ENCODE data around the gene CHST15. TPM values are rescaled to one million over a fixed set of nuclear protein-coding genes. Genes with fewer than 3 reads are reported as not detected.

Gene CHST15
- total RNA-seq (2014; rRNA removed; shearing (Covaris generic)) = 0.13 TPM in 1 of 2 replicates, not detected in the other

- Histone ChIP-seq H3K36me3 (no peaks in the 10 kb centered on the region), H3K4me3 (peak within 1 kb of the TSS; percentile 18), H3K27ac (no peak within 1 kb of the TSS), H3K27me3 (replicated peaks) (peaks cover 58% of the 10 kb centered on the region), H3K9me3 (replicated peaks) (peaks cover 3% of the 10 kb centered on the region; the same call in 1 of the 2 replicates), H3K4me1 (replicated peaks) (peaks cover 16% of the 10 kb centered on the region)
- no peak for DNase-seq (ENCODE audit: low read depth in 1 of 2, low spot score in 2 of 2)
Measured at GRCh38 chr10:124092860-124093773, at the start of gene CHST15. Gene CHST15 (minus strand): TSS chr10:124093598. CDS start chr10:124046212, 47,386 bp downstream.

- Histone ChIP-seq H3K36me3 (no peaks in the 10 kb centered on the region), H3K4me1 (replicated peaks) (no peaks in the 10 kb centered on the region), H3K9me3 (replicated peaks) (0 out of 2 replicates have a peak, but pooled peaks cover 4% of the 10 kb centered on the region), H3K27ac (no peak overlapping the region), H3K27me3 (replicated peaks) (no peaks in the 10 kb centered on the region), H3K4me3 (no peak overlapping the region)
- DNase-seq (ENCODE audit: low read depth in 1 of 2, low spot score in 2 of 2) = no peak
Measured at GRCh38 chr10:124142960-124143359, 49.6 kb upstream of the CHST15 start.

- H3K27me3 ChIP-seq (replicated peaks) = no peaks in the 10 kb centered on the region
- H3K4me3 ChIP-seq = no peak overlapping the region
- no peaks in the 10 kb centered on the region for H3K4me1 ChIP-seq (replicated peaks)
- H3K9me3 ChIP-seq (replicated peaks) = 0 out of 2 replicates have a peak, but pooled peaks cover 4% of the 10 kb centered on the region
- no peak for DNase-seq (ENCODE audit: low read depth in 1 of 2, low spot score in 2 of 2)
- no peaks in the 10 kb centered on the region for H3K36me3 ChIP-seq
- H3K27ac ChIP-seq = no peak overlapping the region
Measured at GRCh38 chr10:124142006-124142739, 48.8 kb upstream of the CHST15 start.

GRCh38 chr10:124138883-124139348 lies 45.5 kb upstream of the CHST15 start:
- Histone ChIP-seq H3K9me3 (replicated peaks) (no peaks in the 10 kb centered on the region), H3K36me3 (no peaks in the 10 kb centered on the region), H3K27ac (no peak overlapping the region), H3K4me3 (no peak overlapping the region), H3K4me1 (replicated peaks) (no peaks in the 10 kb centered on the region), H3K27me3 (replicated peaks) (peaks cover 5% of the 10 kb centered on the region)
- no peak for DNase-seq (ENCODE audit: low read depth in 1 of 2, low spot score in 2 of 2)

GRCh38 chr10:124138195-124138882 lies 44.9 kb upstream of the CHST15 start:
- no peak for DNase-seq (ENCODE audit: low read depth in 1 of 2, low spot score in 2 of 2)
- no peaks in the 10 kb centered on the region for H3K4me1 ChIP-seq (replicated peaks)

GRCh38 chr10:124134251-124134893 lies 41.0 kb upstream of the CHST15 start:
- H3K4me3 ChIP-seq = no peak overlapping the region
- H3K36me3 ChIP-seq = no peaks in the 10 kb centered on the region
- no peaks in the 10 kb centered on the region for H3K4me1 ChIP-seq (replicated peaks)
- H3K27ac ChIP-seq = no peak overlapping the region
- no peak for DNase-seq (ENCODE audit: low read depth in 1 of 2, low spot score in 2 of 2)
- no peaks in the 10 kb centered on the region for H3K9me3 ChIP-seq (replicated peaks)
- H3K27me3 ChIP-seq (replicated peaks) = peaks cover 5% of the 10 kb centered on the region

More at GRCh38 chr10:124138195-124138882, 44.9 kb upstream of the CHST15 start:
- Histone ChIP-seq H3K4me3 (no peak overlapping the region), H3K9me3 (replicated peaks) (no peaks in the 10 kb centered on the region), H3K36me3 (no peaks in the 10 kb centered on the region), H3K27ac (no peak overlapping the region), H3K27me3 (replicated peaks) (peaks cover 5% of the 10 kb centered on the region)

- DNase-seq (ENCODE audit: low read depth in 1 of 2, low spot score in 2 of 2) = no peak
Measured at GRCh38 chr10:124132876-124133275, 39.5 kb upstream of the CHST15 start.

GRCh38 chr10:124132306-124132705 lies 38.9 kb upstream of the CHST15 start:
- Histone ChIP-seq H3K27me3 (replicated peaks) (peaks cover 5% of the 10 kb centered on the region), H3K36me3 (no peaks in the 10 kb centered on the region), H3K9me3 (replicated peaks) (no peaks in the 10 kb centered on the region), H3K27ac (no peak overlapping the region), H3K4me1 (replicated peaks) (no peaks in the 10 kb centered on the region), H3K4me3 (no peak overlapping the region)
- no peak for DNase-seq (ENCODE audit: low read depth in 1 of 2, low spot score in 2 of 2)

More at GRCh38 chr10:124132876-124133275, 39.5 kb upstream of the CHST15 start:
- Histone ChIP-seq H3K27ac (no peak overlapping the region), H3K4me3 (no peak overlapping the region), H3K27me3 (replicated peaks) (peaks cover 5% of the 10 kb centered on the region), H3K9me3 (replicated peaks) (no peaks in the 10 kb centered on the region), H3K4me1 (replicated peaks) (no peaks in the 10 kb centered on the region), H3K36me3 (no peaks in the 10 kb centered on the region)

GRCh38 chr10:124131172-124131571 lies 37.8 kb upstream of the CHST15 start:
- no peak for DNase-seq (ENCODE audit: low read depth in 1 of 2, low spot score in 2 of 2)
- Histone ChIP-seq H3K36me3 (no peaks in the 10 kb centered on the region), H3K27ac (no peak overlapping the region), H3K27me3 (replicated peaks) (no peaks in the 10 kb centered on the region; the same call in 1 of the 2 replicates), H3K4me3 (no peak overlapping the region), H3K9me3 (replicated peaks) (no peaks in the 10 kb centered on the region), H3K4me1 (replicated peaks) (no peaks in the 10 kb centered on the region)

GRCh38 chr10:124130198-124130900 lies 37.0 kb upstream of the CHST15 start:
- no peaks in the 10 kb centered on the region for H3K4me1 ChIP-seq (replicated peaks)
- H3K9me3 ChIP-seq (replicated peaks) = no peaks in the 10 kb centered on the region
- no peak for DNase-seq (ENCODE audit: low read depth in 1 of 2, low spot score in 2 of 2)
- H3K27ac ChIP-seq = no peak overlapping the region
- no peaks in the 10 kb centered on the region for H3K36me3 ChIP-seq
- H3K4me3 ChIP-seq = no peak overlapping the region
- H3K27me3 ChIP-seq (replicated peaks) = no peaks in the 10 kb centered on the region

- no peaks in the 10 kb centered on the region for H3K27me3 ChIP-seq (replicated peaks)
- H3K9me3 ChIP-seq (replicated peaks) = no peaks in the 10 kb centered on the region
- DNase-seq (ENCODE audit: low read depth in 1 of 2, low spot score in 2 of 2) = no peak
- H3K36me3 ChIP-seq = no peaks in the 10 kb centered on the region
- no peak overlapping the region for H3K4me3 ChIP-seq
- H3K4me1 ChIP-seq (replicated peaks) = no peaks in the 10 kb centered on the region
- no peak overlapping the region for H3K27ac ChIP-seq
Measured at GRCh38 chr10:124129471-124129870, 36.1 kb upstream of the CHST15 start.

- H3K27ac ChIP-seq = no peak overlapping the region
- H3K4me1 ChIP-seq (replicated peaks) = no peaks in the 10 kb centered on the region
- no peak for DNase-seq (ENCODE audit: low read depth in 1 of 2, low spot score in 2 of 2)
- H3K36me3 ChIP-seq = no peaks in the 10 kb centered on the region
- H3K27me3 ChIP-seq (replicated peaks) = no peaks in the 10 kb centered on the region
- no peak overlapping the region for H3K4me3 ChIP-seq
- no peaks in the 10 kb centered on the region for H3K9me3 ChIP-seq (replicated peaks)
Measured at GRCh38 chr10:124128811-124129145, 35.4 kb upstream of the CHST15 start.

All from SJSA1 (cell line).